Fibroblast of lung (primary cell): ENCODE measurements around the gene MBD6. TPM values are rescaled to one million over a fixed set of nuclear protein-coding genes. Genes with fewer than 3 reads are reported as not detected.

Source experiments
- DNase-seq, 2 donors: peaks; one replicate each; pipeline versions ENCODE4 v3.0.0 to v3.0.0-alpha.2; 2010; ENCODE audit warnings: low read depth in 2 of 2
- H2AFZ ChIP-seq: 2 replicates; pipeline ENCODE4 v1.5.1; 2012; ENCODE audit warnings: low read length, control low read depth, inconsistent platforms
- H3K27ac ChIP-seq: 2 replicates; pipeline ENCODE4 v1.5.1; 2011; ENCODE audit warnings: low read length, control low read depth; ENCODE audit not compliant: insufficient read depth
- H3K27me3 ChIP-seq: 2 replicates; pipeline ENCODE4 v1.5.1; 2011; ENCODE audit warnings: mild to moderate bottlenecking, low read length; ENCODE audit not compliant: control insufficient read depth, insufficient read depth
- H3K36me3 ChIP-seq: 2 replicates; pipeline ENCODE4 v1.5.1; 2011; ENCODE audit warnings: low read length; ENCODE audit not compliant: control insufficient read depth, insufficient read depth
- H3K4me1 ChIP-seq: 2 replicates; pipeline ENCODE4 v1.5.1; 2011; ENCODE audit warnings: low read length; ENCODE audit not compliant: control insufficient read depth, insufficient read depth; ENCODE audit errors: extremely low read depth
- H3K4me2 ChIP-seq: 2 replicates; pipeline ENCODE4 v1.5.1; 2011; ENCODE audit warnings: low read length, control low read depth; ENCODE audit not compliant: insufficient read depth; ENCODE audit errors: extremely low read depth
- H3K4me3 ChIP-seq, 4 experiments: fragments of 200-600 bp in 1 of 4; sonication (generic) in 1 of 4; replicated peaks in 1 of 4; 2 replicates each; pipeline ENCODE4 v1.5.1; 2011 to 2016; ENCODE audit warnings: low read length in 4 of 4, low read depth in 3 of 4, mild to moderate bottlenecking in 3 of 4, control low read depth in 2 of 4, inconsistent platforms in 1 of 4, mixed read lengths in 1 of 4; ENCODE audit not compliant: insufficient read depth in 1 of 4; ENCODE audit errors: control extremely low read depth in 1 of 4
- H3K79me2 ChIP-seq: 2 replicates; pipeline ENCODE4 v1.5.1; 2012; ENCODE audit warnings: mild to moderate bottlenecking, low read length, inconsistent platforms; ENCODE audit not compliant: control insufficient read depth, insufficient read depth
- H3K9ac ChIP-seq: 2 replicates; pipeline ENCODE4 v1.5.1; 2011; ENCODE audit warnings: mild to moderate bottlenecking, low read length, control low read depth; ENCODE audit not compliant: insufficient read depth
- H3K9me3 ChIP-seq: 2 replicates; pipeline ENCODE4 v1.5.1; 2012; ENCODE audit warnings: low read depth, low read length; ENCODE audit not compliant: control insufficient read depth, insufficient read depth
- H4K20me1 ChIP-seq: 2 replicates; pipeline ENCODE4 v1.5.1; 2011; ENCODE audit warnings: low read length; ENCODE audit not compliant: control insufficient read depth, insufficient read depth; ENCODE audit errors: extremely low read depth
- EZH2 ChIP-seq: IDR thresholded peaks from 2 replicates; pipeline ENCODE4 v1.5.1; 2012; ENCODE audit warnings: low read length, control low read depth, mild to moderate bottlenecking; ENCODE audit errors: missing control alignments
- polyA plus RNA-seq, 2 donors: library from polyadenylated mRNA; depleted of rRNA in 1 of 2; stranded (reverse) in 1 of 2; unstranded in 1 of 2; fragments of >200 nt; gene quantifications; 2 replicates each; pipeline ENCODE4 v1.2.1, GENCODE V29; 2011 to 2012; ENCODE audit warnings: missing spikeins in 1 of 2
- total RNA-seq: library from RNA; depleted of rRNA; stranded (reverse); fragments of >200 nt; gene quantifications from 2 replicates; pipeline ENCODE4 v1.2.1, GENCODE V29; 2014
- TF ChIP-seq, protein P1 (sequence below), 2 donors: IDR thresholded peaks in 1 of 2; conservative IDR thresholded peaks in 1 of 2; 1 replicate in 1 of 2; 2 replicates in 1 of 2; pipeline ENCODE4 v1.5.1; 2011 to 2012; ENCODE audit warnings: low read length in 2 of 2, control low read depth in 1 of 2, inconsistent platforms in 1 of 2, low read depth in 1 of 2, mild to moderate bottlenecking in 1 of 2

MBD6 gene
- total and polyA plus RNA-seq, 2 donors (not counting 1 experiment from before 2014, with no cell fraction given) = 3.0 to 7.1 TPM

DNA sequence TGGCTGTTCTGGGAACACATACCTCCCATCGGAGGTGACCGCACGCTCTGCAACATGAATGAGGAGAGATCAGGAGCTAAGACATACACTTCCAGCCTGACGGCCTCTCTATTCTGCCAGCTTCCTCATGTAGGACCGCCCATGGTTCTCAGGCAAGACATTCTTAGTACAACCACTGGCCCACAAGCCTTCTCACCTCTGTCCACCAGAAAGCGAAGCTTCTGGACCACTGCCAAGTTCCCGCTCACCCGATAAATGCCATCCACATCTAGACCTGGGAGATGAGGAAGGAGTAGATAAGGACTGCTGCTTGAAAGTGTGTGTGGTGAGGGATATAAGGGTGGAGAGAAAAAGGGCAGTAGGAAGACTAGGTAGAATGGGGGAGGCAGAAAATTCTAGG, 48.2 kb upstream of the MBD6 start:
- no peaks in the 10 kb centered on the region for H4K20me1 ChIP-seq
- TF ChIP-seq, protein P1, sequence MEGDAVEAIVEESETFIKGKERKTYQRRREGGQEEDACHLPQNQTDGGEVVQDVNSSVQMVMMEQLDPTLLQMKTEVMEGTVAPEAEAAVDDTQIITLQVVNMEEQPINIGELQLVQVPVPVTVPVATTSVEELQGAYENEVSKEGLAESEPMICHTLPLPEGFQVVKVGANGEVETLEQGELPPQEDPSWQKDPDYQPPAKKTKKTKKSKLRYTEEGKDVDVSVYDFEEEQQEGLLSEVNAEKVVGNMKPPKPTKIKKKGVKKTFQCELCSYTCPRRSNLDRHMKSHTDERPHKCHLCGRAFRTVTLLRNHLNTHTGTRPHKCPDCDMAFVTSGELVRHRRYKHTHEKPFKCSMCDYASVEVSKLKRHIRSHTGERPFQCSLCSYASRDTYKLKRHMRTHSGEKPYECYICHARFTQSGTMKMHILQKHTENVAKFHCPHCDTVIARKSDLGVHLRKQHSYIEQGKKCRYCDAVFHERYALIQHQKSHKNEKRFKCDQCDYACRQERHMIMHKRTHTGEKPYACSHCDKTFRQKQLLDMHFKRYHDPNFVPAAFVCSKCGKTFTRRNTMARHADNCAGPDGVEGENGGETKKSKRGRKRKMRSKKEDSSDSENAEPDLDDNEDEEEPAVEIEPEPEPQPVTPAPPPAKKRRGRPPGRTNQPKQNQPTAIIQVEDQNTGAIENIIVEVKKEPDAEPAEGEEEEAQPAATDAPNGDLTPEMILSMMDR (conservative IDR thresholded peaks at IDR 0.05 in 1 of 2, IDR thresholded peaks at IDR 0.05 in 1 of 2; ENCODE audit: low read depth in 1 of 2, low read length in 2 of 2) = no peak
- no peak for TF ChIP-seq EZH2
- no peak for DNase-seq
- no peak overlapping the region for H3K9ac ChIP-seq
- no peak overlapping the region for H2AFZ ChIP-seq
- H3K36me3 ChIP-seq = no peaks in the 10 kb centered on the region
- H3K4me3 ChIP-seq = no peak overlapping the region
- no peak overlapping the region for H3K27ac ChIP-seq
- H3K79me2 ChIP-seq = no peaks in the 10 kb centered on the region
- no peaks in the 10 kb centered on the region for H3K9me3 ChIP-seq
- peaks cover 53% of the 10 kb centered on the region for H3K27me3 ChIP-seq
- no peaks in the 10 kb centered on the region for H3K4me1 ChIP-seq
- H3K4me2 ChIP-seq = no peak overlapping the region

DNA sequence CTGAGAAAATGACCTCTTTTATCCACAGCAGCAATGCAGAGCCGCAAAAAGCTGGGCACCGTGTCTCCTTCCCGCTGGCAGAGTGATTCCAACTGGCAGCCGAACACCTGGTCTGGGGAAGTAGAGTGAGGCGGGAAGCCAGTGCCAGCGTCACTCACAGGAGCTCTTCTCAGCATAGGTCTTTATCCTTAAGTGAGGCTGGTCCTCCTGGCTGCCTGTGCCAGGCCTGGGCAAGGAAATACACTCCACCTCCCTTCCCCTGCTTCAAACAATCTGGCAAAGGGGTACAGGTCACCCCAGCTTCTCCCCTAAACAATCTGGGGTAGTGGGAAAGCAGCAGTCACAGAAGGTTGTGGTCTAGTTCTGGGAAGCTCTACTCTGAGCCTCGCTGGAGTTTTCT, 47.8 kb upstream of the MBD6 start:
- H2AFZ ChIP-seq = no peak overlapping the region
- H3K27me3 ChIP-seq = peaks cover 54% of the 10 kb centered on the region

DNA sequence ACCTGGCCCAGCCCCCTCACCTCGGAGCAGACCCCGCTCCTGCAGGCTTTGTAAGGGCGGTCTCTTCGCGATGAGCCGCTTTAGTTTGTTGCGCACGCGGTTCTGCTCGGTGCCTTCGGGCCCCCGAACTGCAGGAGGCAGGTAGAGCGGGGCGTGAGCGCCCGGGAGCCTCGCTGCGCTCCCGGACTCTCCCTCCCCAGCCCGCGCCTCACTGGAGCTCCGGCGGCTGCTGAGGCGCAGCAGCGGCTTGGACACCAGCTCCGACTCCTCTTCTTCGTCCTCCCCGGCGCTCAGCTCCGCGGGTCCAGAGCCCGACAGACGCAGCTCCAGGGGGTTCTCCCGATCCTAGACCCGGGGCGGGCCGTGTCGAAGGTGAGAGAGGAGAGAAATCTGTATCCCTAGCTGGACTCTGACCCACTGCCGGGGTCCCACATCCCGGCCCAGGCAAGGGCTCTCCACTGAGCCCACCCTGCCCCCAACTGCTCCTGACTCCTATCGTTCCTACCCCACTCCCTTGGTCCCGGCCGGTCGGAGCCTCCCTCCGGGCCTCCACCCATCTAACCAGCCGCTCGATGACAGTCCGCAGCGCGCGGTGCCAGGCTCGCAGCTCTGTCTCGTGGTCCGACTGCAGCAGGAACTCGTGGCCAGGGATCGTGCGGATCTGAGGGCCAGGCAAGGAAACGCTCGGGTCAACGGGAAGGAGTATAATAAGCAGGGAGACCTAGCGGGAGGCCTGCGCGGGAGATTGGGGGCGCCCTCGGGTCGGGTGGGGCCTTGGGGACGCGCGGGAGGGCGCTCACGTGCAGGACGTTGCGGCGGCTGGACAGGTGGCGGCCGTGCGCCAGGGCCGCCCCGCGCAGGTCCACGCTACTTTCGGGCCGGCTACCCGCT, 47.1 kb upstream of the MBD6 start:
- H3K9ac ChIP-seq = no peak overlapping the region
- H2AFZ ChIP-seq = no peak overlapping the region
- no peaks in the 10 kb centered on the region for H3K4me1 ChIP-seq
- DNase-seq = peak in 1 of 2 donors; percentile 26
- no peaks in the 10 kb centered on the region for H3K9me3 ChIP-seq
- peak; percentile 58 for TF ChIP-seq EZH2
- TF ChIP-seq, protein P1 (conservative IDR thresholded peaks at IDR 0.05 in 1 of 2, IDR thresholded peaks at IDR 0.05 in 1 of 2; ENCODE audit: low read depth in 1 of 2, low read length in 2 of 2) = no peak
- H3K36me3 ChIP-seq = no peaks in the 10 kb centered on the region
- no peaks in the 10 kb centered on the region for H3K79me2 ChIP-seq
- no peaks in the 10 kb centered on the region for H4K20me1 ChIP-seq
- H3K4me2 ChIP-seq = peak overlapping the region; percentile 79
- peaks cover 59% of the 10 kb centered on the region for H3K27me3 ChIP-seq
- no peak overlapping the region for H3K27ac ChIP-seq
- peak overlapping the region in 1 of 4 experiments; percentile 33 for H3K4me3 ChIP-seq

More for the DNA sequence above, 47.8 kb upstream of the MBD6 start:
- Histone ChIP-seq H3K27ac (no peak overlapping the region), H3K9me3 (no peaks in the 10 kb centered on the region), H4K20me1 (no peaks in the 10 kb centered on the region), H3K4me2 (no peak overlapping the region), H3K36me3 (no peaks in the 10 kb centered on the region), H3K9ac (no peak overlapping the region), H3K79me2 (no peaks in the 10 kb centered on the region), H3K4me3 (no peak overlapping the region), H3K4me1 (no peaks in the 10 kb centered on the region)
- DNase-seq = no peak
- TF ChIP-seq, protein P1 (conservative IDR thresholded peaks at IDR 0.05 in 1 of 2, IDR thresholded peaks at IDR 0.05 in 1 of 2; ENCODE audit: low read depth in 1 of 2, low read length in 2 of 2) = no peak
- peak; percentile 68 for TF ChIP-seq EZH2
